Epithelial cell of esophagus (primary cell): ENCODE measurements around the gene UPF3A.
"Not testable (repeated sequence)": the region's sequence is repeated elsewhere in the genome, so short reads cannot be mapped to it uniquely, and the experiment has no call there.

Experiments used
- DNase-seq: peaks from one replicate; pipeline ENCODE4 v3.0.0; 2010; ENCODE audit warnings: low read depth
- H3K4me3 ChIP-seq: 2 replicates; pipeline ENCODE4 v1.5.1; 2011; ENCODE audit warnings: mild to moderate bottlenecking, low read length, control low read depth
- TF ChIP-seq, protein P1 (sequence below): IDR thresholded peaks from 2 replicates; pipeline ENCODE4 v1.5.1; 2011; ENCODE audit warnings: low read depth, mild to moderate bottlenecking, low read length, control low read depth, inconsistent platforms; ENCODE audit not compliant: insufficient read depth; ENCODE audit errors: missing control alignments

Gene UPF3A

GRCh38 chr13:114263578-114263977, 17.8 kb upstream of the UPF3A start:
- H3K4me3 ChIP-seq = no peak overlapping the region

DNA sequence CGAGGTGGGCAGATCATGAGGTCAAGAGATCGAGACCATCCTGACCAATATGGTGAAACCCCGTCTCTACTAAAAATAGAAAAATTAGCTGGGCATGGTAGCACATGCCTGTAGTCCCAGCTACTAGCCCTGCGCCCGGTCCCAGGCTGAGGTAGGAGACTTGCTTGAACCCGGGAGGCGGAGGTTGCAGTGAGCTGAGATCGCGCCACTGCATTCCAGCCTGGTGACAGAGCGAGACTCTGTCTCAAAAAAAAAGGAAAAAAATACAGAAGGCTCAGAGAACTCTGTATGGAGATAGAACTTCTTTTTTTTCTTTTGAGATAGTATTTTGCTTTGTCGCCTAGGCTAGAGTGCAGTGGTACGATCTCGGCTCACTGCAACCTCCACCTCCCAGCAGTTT, 17.1 kb upstream of the UPF3A start:
- not testable (repeated sequence) for DNase-seq, H3K4me3 ChIP-seq

More at GRCh38 chr13:114263578-114263977, 17.8 kb upstream of the UPF3A start:
- TF ChIP-seq, protein P1, sequence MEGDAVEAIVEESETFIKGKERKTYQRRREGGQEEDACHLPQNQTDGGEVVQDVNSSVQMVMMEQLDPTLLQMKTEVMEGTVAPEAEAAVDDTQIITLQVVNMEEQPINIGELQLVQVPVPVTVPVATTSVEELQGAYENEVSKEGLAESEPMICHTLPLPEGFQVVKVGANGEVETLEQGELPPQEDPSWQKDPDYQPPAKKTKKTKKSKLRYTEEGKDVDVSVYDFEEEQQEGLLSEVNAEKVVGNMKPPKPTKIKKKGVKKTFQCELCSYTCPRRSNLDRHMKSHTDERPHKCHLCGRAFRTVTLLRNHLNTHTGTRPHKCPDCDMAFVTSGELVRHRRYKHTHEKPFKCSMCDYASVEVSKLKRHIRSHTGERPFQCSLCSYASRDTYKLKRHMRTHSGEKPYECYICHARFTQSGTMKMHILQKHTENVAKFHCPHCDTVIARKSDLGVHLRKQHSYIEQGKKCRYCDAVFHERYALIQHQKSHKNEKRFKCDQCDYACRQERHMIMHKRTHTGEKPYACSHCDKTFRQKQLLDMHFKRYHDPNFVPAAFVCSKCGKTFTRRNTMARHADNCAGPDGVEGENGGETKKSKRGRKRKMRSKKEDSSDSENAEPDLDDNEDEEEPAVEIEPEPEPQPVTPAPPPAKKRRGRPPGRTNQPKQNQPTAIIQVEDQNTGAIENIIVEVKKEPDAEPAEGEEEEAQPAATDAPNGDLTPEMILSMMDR = no peak
- DNase-seq = no peak

DNA sequence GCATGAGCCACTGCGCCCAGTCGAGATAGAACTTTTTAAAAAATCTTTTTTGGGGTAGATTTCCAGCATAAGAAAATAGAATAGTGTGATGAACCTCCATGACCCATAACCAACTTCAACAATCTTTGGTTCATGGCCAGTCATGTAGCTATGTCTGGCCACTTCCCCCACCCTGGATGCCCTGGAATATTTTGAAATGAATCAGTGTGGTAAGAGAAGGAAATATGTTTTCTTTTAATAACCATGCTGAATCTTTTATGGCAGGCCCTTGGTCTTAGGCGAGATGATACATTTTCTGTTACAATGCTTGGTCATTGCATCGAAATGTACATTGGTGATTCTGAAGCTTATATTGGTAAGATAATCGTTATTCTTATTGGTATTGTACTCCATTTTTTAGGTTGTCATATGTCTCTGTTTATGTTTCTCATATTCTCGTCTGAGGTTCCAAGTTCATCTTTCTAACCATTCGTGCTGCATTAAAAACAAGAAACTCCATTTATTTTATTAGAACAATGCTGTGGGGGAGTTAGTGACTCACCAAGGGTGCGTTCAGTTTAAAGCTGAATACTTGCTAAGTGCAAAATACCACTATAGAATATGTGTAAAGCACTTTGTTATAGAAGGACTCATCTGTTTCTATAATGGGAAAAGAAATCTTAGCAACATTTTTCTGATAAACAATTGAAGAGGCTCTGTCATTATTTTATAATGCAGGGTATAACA, 16.4 kb upstream of the UPF3A start:
- DNase-seq = no peak
- H3K4me3 ChIP-seq = no peak overlapping the region
- TF ChIP-seq, protein P1 = no peak

DNA sequence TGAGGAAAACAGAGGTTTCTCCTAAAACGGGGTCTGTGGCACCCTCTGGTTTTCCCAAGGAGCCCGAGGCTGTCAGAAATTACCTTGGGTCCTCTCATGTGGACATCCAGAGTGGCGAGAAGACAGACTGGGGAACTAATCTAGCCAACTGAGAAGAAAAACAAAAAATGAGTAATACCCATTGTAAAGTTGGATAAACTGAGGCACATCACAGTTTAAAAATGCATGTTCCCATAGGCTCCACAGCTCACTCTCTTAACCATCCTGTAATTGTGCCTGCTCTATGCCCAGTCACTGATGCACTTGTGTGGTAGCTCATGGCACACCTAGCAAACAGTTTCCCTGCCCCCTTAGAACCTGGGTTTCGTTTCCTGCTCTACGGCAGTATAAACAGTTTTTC, 15.2 kb upstream of the UPF3A start:
- DNase-seq = no peak
- no peak overlapping the region for H3K4me3 ChIP-seq
- TF ChIP-seq, protein P1 = no peak

- DNase-seq = no peak
- H3K4me3 ChIP-seq = no peak overlapping the region
- TF ChIP-seq, protein P1 = no peak
Measured at GRCh38 chr13:114268344-114269280, 12.8 kb upstream of the UPF3A start.

DNA sequence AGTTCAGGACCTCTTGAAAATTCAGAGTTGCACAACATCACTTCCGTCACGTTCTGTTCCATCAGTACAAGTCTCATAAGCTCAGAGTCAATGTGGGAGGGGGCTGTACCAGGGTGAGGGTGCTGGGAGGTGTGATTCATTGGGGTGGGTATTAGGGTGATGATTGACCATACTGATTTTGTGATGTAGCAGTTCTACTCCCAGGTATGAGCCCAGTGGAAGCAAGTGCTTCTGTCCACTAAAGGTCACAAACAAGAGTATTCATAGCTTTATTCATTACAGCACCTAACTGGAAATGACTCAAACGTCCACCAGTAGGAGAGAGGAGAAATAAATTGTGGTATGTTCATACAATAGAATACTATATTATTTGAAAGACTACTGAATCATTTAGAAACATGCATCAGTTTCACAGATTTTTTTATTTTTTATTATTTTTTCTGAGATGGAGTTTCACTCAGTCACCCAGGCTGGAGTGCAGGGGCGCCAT, 12.1 kb upstream of the UPF3A start:
- no peak for DNase-seq
- H3K4me3 ChIP-seq = no peak overlapping the region
- TF ChIP-seq, protein P1 = no peak

GRCh38 chr13:114272977-114273376, 8.4 kb upstream of the UPF3A start:
- DNase-seq = no peak
- no peak overlapping the region for H3K4me3 ChIP-seq
- TF ChIP-seq, protein P1 = no peak
